H1 (cell line): ENCODE measurements around the gene MAPK13. TPM values are rescaled to one million over a fixed set of nuclear protein-coding genes. Genes with fewer than 3 reads are reported as not detected.

Experiments
- polyA plus RNA-seq, 7 experiments: library from polyadenylated mRNA; depleted of rRNA in 3 of 7; stranded (reverse) in 5 of 7; unstranded in 2 of 7; fragments of >200 nt in 5 of 7; fragments of 200-250 nt in 2 of 7; gene quantifications; 1 replicate in 5 of 7; 2 replicates in 1 of 7; 4 replicates in 1 of 7; pipeline versions ENCODE4 v1.2.1 to v1.2.3, GENCODE V29; 2011 to 2013; ENCODE audit warnings: missing spikeins in 2 of 7, mixed read lengths in 2 of 7
- total RNA-seq: library from RNA; stranded (reverse); fragmentation: NEBNext Ultra II Directional; extraction: Animal tissue kit (Norgen Biotek cat#: 25700); gene quantifications from 2 replicates; pipeline ENCODE4 v1.2.1, GENCODE V29; 2021
- TF ChIP-seq, protein P1 (sequence below): IDR thresholded peaks from 2 replicates; pipeline ENCODE4 v1.6.1; 2011; ENCODE audit warnings: low read length, improper control_type of control experiment

The MAPK13 gene
- total and polyA plus RNA-seq, 2 of the 8 experiments (the other 6 are each of a cell fraction or from before 2014, with no cell fraction given): 10.1 to 14.1 TPM

DNA sequence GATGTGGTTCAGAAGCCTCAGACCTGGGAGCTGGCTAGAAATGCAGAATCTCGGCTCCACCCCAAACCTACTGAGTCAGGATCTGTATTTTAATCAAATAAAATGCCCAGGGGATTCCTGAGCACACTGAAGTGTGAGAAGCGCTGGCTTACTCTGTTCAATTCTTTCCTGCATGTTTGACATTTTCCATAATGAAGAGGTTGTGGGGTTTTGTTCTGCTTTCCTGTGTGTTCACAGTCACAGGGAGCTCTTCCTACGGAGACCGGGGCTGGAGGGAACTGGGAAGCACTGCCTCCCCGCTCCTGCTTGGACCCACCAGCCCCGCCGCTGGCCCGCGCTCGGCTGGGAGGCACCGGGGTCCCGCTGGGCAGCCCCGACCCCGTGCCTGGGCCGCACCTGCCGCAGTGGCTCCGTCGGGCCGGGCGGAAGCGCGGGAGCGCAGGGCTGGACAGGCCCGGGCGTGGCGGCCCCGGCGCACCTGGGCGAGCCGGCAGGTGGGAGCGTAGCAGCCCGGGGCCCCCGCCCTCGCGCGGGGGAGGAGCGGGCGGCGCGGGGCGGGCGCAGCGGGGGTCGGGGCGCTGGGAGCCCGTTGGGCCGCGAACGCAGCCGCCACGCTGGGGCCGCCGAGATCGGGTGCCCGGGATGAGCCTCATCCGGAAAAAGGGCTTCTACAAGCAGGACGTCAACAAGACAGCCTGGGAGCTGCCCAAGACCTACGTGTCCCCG, at the start of gene MAPK13 (continued):
- TF ChIP-seq, protein P1, sequence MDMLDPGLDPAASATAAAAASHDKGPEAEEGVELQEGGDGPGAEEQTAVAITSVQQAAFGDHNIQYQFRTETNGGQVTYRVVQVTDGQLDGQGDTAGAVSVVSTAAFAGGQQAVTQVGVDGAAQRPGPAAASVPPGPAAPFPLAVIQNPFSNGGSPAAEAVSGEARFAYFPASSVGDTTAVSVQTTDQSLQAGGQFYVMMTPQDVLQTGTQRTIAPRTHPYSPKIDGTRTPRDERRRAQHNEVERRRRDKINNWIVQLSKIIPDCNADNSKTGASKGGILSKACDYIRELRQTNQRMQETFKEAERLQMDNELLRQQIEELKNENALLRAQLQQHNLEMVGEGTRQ: no peak
